ENCODE data around the gene SF3B4.

DNA sequence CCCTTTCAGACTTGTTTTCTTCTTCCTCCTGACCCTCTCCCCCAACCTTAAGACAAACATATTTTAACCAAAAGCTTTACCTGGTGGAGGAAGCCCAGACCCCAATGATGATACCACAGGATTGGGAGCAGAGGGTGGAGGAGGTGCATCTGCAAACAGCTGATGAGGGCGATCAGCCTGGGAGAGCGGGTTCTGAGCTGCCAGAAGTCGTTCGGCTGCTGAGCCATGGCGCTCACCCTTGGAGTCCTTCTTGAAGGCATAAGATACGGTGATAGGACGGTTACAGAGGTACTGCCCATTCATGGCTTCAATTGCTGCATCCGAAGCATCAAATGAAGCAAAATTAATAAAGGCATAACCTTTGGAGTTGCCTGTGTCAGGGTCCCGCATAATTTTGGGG is 1.3 kb downstream of the SF3B4 start:
- TF ChIP-seq MYC (IDR thresholded peaks at IDR 0.05; ENCODE audit: low read depth, low read length) (no peak), POLR2A (IDR thresholded peaks at IDR 0.05; ENCODE audit: extremely low read depth, insufficient read length) (no peak)
- TF ChIP-seq, protein P1, sequence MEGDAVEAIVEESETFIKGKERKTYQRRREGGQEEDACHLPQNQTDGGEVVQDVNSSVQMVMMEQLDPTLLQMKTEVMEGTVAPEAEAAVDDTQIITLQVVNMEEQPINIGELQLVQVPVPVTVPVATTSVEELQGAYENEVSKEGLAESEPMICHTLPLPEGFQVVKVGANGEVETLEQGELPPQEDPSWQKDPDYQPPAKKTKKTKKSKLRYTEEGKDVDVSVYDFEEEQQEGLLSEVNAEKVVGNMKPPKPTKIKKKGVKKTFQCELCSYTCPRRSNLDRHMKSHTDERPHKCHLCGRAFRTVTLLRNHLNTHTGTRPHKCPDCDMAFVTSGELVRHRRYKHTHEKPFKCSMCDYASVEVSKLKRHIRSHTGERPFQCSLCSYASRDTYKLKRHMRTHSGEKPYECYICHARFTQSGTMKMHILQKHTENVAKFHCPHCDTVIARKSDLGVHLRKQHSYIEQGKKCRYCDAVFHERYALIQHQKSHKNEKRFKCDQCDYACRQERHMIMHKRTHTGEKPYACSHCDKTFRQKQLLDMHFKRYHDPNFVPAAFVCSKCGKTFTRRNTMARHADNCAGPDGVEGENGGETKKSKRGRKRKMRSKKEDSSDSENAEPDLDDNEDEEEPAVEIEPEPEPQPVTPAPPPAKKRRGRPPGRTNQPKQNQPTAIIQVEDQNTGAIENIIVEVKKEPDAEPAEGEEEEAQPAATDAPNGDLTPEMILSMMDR (IDR thresholded peaks at IDR 0.05; ENCODE audit: low read depth, low read length): no peak
